Measurements from ENCODE around the gene ATF6B. TPM values are rescaled to one million over a fixed set of nuclear protein-coding genes. Genes with fewer than 3 reads are reported as not detected.
A peak's percentile ranks its signal among the peaks of the same experiment; 100 is the strongest.

ATF6B gene
- total RNA-seq, 2 experiments from 2014 or later = 54.1 to 55.2 TPM

- intact Hi-C loops (cut with micrococcal nuclease) = no loop called here
- Mint-ChIP-seq H3K4me1 (ENCODE audit: low read depth) (peaks cover 22% of the 10 kb centered on the region), H3K27me3 (no peaks in the 10 kb centered on the region), H3K4me3 (no peak overlapping the region), H3K9me3 (no peaks in the 10 kb centered on the region), H3K36me3 (ENCODE audit: low read depth) (peaks cover 22% of the 10 kb centered on the region), H3K27ac (no peak overlapping the region)
- TF ChIP-seq, protein P1, sequence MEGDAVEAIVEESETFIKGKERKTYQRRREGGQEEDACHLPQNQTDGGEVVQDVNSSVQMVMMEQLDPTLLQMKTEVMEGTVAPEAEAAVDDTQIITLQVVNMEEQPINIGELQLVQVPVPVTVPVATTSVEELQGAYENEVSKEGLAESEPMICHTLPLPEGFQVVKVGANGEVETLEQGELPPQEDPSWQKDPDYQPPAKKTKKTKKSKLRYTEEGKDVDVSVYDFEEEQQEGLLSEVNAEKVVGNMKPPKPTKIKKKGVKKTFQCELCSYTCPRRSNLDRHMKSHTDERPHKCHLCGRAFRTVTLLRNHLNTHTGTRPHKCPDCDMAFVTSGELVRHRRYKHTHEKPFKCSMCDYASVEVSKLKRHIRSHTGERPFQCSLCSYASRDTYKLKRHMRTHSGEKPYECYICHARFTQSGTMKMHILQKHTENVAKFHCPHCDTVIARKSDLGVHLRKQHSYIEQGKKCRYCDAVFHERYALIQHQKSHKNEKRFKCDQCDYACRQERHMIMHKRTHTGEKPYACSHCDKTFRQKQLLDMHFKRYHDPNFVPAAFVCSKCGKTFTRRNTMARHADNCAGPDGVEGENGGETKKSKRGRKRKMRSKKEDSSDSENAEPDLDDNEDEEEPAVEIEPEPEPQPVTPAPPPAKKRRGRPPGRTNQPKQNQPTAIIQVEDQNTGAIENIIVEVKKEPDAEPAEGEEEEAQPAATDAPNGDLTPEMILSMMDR (IDR thresholded peaks at IDR 0.05) = no peak
- ChIA-PET CTCF (interaction anchor here (1.3 to 2.6 kb wide), 2 partner anchors 21 to 50 kb away, joined by 3 to 7 read pairs; partner anchors contain the start of gene PBX2), POLR2A (no interaction called here)
- ATAC-seq (peak; percentile 41), DNase-seq (no peak)
Observed at GRCh38 chr6:32168807-32169591, 41.0 kb upstream of the ATF6B start.

- DNase-seq (no peak), ATAC-seq (no peak)
- H3K36me3 Mint-ChIP-seq (ENCODE audit: low read depth) = peaks cover 22% of the 10 kb centered on the region
- no peaks in the 10 kb centered on the region for H3K27me3 Mint-ChIP-seq
- no peaks in the 10 kb centered on the region for H3K9me3 Mint-ChIP-seq
- peaks cover 16% of the 10 kb centered on the region for H3K4me1 Mint-ChIP-seq (ENCODE audit: low read depth)
- POLR2A ChIA-PET = no interaction called here
- CTCF ChIA-PET = interaction anchor here (2.6 kb wide), 1 partner anchor 50 kb away, joined by 7 read pairs; no protein-coding TSS in a partner anchor
- no peak overlapping the region for H3K4me3 Mint-ChIP-seq
- TF ChIP-seq, protein P1 (IDR thresholded peaks at IDR 0.05) = no peak
- H3K27ac Mint-ChIP-seq = no peak overlapping the region
- intact Hi-C loops (cut with micrococcal nuclease) = no loop called here
Observed at GRCh38 chr6:32168350-32168749, 40.3 kb upstream of the ATF6B start.

- TF ChIP-seq, protein P1 (IDR thresholded peaks at IDR 0.05) = no peak
- Mint-ChIP-seq H3K27me3 (no peaks in the 10 kb centered on the region), H3K4me1 (ENCODE audit: low read depth) (peaks cover 10% of the 10 kb centered on the region), H3K36me3 (ENCODE audit: low read depth) (peaks cover 26% of the 10 kb centered on the region), H3K27ac (no peak overlapping the region), H3K4me3 (no peak overlapping the region), H3K9me3 (no peaks in the 10 kb centered on the region)
- CTCF ChIA-PET = interaction anchor here (2.6 kb wide), 1 partner anchor 49 kb away, joined by 7 read pairs; no protein-coding TSS in a partner anchor
- ATAC-seq = no peak
- DNase-seq = no peak
- intact Hi-C loops (cut with micrococcal nuclease) = no loop called here
- POLR2A ChIA-PET = interaction anchor here (0.8 kb wide), 1 partner anchor 9 kb away, joined by 3 read pairs; no protein-coding TSS in a partner anchor
Observed at GRCh38 chr6:32167761-32168262, 39.8 kb upstream of the ATF6B start.

DNA sequence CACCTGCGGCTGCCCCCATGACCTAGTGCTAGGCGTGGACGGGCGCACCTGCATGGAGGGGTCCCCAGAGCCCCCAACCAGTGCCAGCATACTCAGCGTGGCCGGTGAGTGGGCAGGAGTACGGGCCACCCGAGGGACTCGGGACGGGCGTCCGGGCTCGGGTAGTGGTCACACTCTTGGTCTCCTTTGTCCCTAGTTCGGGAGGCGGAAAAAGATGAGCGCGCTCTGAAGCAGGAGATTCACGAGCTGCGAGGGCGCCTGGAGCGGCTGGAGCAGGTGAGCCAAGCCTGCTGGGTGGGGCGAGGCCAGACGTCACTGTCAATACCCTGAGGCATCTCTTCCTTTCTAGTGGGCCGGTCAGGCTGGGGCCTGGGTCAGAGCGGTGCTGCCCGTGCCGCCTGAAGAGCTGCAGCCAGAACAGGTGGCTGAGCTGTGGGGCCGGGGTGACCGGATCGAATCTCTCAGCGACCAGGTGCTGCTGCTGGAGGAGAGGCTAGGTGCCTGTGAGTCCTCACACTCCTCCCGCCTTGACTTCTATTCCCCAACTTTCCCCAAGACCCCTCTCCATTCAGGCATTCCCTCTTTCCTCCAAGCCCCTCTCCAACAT, 39.2 kb upstream of the ATF6B start:
- ATAC-seq (no peak), DNase-seq (no peak)
- Mint-ChIP-seq H3K4me1 (ENCODE audit: low read depth) (peaks cover 7% of the 10 kb centered on the region), H3K36me3 (ENCODE audit: low read depth) (peaks cover 26% of the 10 kb centered on the region), H3K9me3 (no peaks in the 10 kb centered on the region), H3K27ac (no peak overlapping the region), H3K4me3 (no peak overlapping the region), H3K27me3 (no peaks in the 10 kb centered on the region)
- intact Hi-C loops (cut with micrococcal nuclease) = no loop called here
- TF ChIP-seq, protein P1 (IDR thresholded peaks at IDR 0.05) = no peak
- POLR2A ChIA-PET = interaction anchor here (0.8 kb wide), 1 partner anchor 10 kb away, joined by 3 read pairs; no protein-coding TSS in a partner anchor
- CTCF ChIA-PET = interaction anchor here (2.6 kb wide), 1 partner anchor 49 kb away, joined by 7 read pairs; no protein-coding TSS in a partner anchor
